Cardiac muscle cell (in vitro differentiated cells and primary cell): Measurements from ENCODE around the gene BMPR1A. TPM values are rescaled to one million over a fixed set of nuclear protein-coding genes. Genes with fewer than 3 reads are reported as not detected.

Experiments
- DNase-seq, 2 donors: peaks; one replicate each; pipeline versions ENCODE4 v3.0.0 to v3.0.0-alpha.2; 2010 to 2017; ENCODE audit warnings: low read depth in 1 of 2, low spot score in 1 of 2
- H3K27ac ChIP-seq: fragments of 200-600 bp; sonication (generic); 2 replicates; pipeline ENCODE4 v1.5.1; 2016
- H3K27me3 ChIP-seq: fragments of 200-600 bp; sonication (generic); 2 replicates; pipeline ENCODE4 v1.6.0; 2016; ENCODE audit warnings: control low read depth
- H3K36me3 ChIP-seq: fragments of 200-600 bp; sonication (generic); 2 replicates; pipeline ENCODE4 v1.5.1; 2016; ENCODE audit warnings: control low read depth
- H3K4me1 ChIP-seq: fragments of 200-600 bp; sonication (generic); 2 replicates; pipeline ENCODE4 v1.8.1; 2017; ENCODE audit warnings: low read depth, mild to moderate bottlenecking, mixed run types
- H3K4me3 ChIP-seq: fragments of 200-600 bp; sonication (generic); 2 replicates; pipeline ENCODE4 v1.5.1; 2016; ENCODE audit warnings: mild to moderate bottlenecking
- H3K9me3 ChIP-seq: fragments of 200-600 bp; sonication (generic); 2 replicates; pipeline ENCODE4 v1.5.1; 2017; ENCODE audit warnings: low read depth, mild to moderate bottlenecking, control low read depth
- polyA plus RNA-seq: library from polyadenylated mRNA; unstranded; fragments of >200 nt; fragmentation: Nextera tagmentation; extraction: Ambion mirVana; gene quantifications from 2 replicates; pipeline ENCODE4 v1.2.1, GENCODE V29; 2016
- total RNA-seq: library from RNA; depleted of rRNA; stranded (reverse); fragments of >200 nt; gene quantifications from 2 replicates; pipeline ENCODE4 v1.2.3, GENCODE V29; 2016
- TF ChIP-seq, protein P1 (sequence below): IDR thresholded peaks from 2 replicates; pipeline ENCODE4 v1.5.1; 2012; ENCODE audit warnings: low read depth, mild to moderate bottlenecking, low read length

BMPR1A gene
- total and polyA plus RNA-seq, 2 experiments from 2014 or later: 35.6 to 39.4 TPM

DNA sequence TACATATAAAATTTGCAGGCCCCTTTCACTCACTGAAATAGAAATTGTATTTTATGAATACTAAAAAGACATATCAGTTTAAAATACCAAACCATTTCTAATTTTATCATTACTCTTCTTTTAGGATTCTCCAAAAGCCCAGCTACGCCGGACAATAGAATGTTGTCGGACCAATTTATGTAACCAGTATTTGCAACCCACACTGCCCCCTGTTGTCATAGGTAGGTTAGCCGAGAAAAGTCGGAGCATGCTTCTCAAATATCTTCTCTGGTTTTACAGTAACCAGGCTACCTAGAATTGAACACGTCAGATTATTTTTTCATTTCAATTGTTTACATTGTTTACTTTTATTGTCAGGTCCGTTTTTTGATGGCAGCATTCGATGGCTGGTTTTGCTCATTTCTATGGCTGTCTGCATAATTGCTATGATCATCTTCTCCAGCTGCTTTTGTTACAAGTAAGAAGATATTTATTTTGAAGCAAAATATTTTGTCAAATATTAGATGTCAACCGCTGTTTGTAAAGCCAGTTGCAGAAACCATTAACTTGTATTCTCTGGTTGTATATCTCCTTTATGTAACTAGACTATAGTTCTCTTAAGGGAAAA lies 143.4 kb downstream of the BMPR1A start:
- no peaks in the 10 kb centered on the region for H3K9me3 ChIP-seq
- TF ChIP-seq, protein P1, sequence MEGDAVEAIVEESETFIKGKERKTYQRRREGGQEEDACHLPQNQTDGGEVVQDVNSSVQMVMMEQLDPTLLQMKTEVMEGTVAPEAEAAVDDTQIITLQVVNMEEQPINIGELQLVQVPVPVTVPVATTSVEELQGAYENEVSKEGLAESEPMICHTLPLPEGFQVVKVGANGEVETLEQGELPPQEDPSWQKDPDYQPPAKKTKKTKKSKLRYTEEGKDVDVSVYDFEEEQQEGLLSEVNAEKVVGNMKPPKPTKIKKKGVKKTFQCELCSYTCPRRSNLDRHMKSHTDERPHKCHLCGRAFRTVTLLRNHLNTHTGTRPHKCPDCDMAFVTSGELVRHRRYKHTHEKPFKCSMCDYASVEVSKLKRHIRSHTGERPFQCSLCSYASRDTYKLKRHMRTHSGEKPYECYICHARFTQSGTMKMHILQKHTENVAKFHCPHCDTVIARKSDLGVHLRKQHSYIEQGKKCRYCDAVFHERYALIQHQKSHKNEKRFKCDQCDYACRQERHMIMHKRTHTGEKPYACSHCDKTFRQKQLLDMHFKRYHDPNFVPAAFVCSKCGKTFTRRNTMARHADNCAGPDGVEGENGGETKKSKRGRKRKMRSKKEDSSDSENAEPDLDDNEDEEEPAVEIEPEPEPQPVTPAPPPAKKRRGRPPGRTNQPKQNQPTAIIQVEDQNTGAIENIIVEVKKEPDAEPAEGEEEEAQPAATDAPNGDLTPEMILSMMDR: peak; percentile 71
- no peak overlapping the region for H3K4me3 ChIP-seq
- no peaks in the 10 kb centered on the region for H3K27me3 ChIP-seq
- DNase-seq: peak; percentile 80 to 83
- H3K36me3 ChIP-seq: peaks cover 4% of the 10 kb centered on the region
- H3K27ac ChIP-seq: peak overlapping the region; percentile 90
- peaks cover 43% of the 10 kb centered on the region for H3K4me1 ChIP-seq

DNA sequence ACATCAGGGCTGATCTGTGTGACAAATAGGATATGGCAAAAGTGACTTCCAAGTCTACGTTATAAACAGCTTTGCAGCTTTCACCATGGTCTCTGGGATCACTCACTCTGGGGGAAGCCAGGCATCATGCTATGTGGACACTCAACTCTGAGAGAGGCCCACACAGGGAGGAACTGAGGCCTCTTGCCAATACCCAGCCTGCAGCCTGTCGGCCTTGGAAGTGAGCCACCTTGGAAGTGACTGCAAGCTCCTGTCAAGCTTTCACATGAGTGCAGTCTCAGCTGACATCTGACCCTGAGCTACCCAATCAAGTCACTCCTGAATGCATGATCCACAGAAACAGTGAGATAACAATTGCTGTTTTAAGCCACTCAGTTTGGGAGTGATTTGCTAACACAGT lies 144.5 kb downstream of the BMPR1A start:
- peak overlapping the region; percentile 90 for H3K27ac ChIP-seq

DNA sequence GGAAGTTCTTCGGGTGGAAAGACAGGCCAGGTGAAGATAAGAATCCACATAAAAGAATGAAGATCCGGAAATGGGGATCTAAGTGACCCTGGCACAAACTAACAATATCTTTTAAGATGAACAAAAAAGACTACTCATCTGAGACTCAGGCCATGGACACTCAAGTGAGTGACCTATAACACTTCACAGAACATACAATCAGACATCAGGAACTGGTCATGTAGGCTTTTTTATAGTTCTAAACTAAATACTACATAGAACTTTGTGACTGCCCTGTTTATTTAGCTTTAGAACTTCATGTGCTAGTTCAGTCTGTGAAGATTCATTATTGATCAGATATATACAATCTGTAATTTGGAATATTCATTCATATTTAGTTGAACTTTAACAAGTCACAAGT lies 148.2 kb downstream of the BMPR1A start:
- no peak for DNase-seq
- TF ChIP-seq, protein P1: no peak
- H3K27me3 ChIP-seq: no peaks in the 10 kb centered on the region
- H3K27ac ChIP-seq: peak overlapping the region; percentile 62
- H3K36me3 ChIP-seq: no peaks in the 10 kb centered on the region
- no peaks in the 10 kb centered on the region for H3K9me3 ChIP-seq
- H3K4me3 ChIP-seq: no peak overlapping the region
- peaks cover 46% of the 10 kb centered on the region for H3K4me1 ChIP-seq

More for the DNA sequence above, 144.5 kb downstream of the BMPR1A start:
- H3K36me3 ChIP-seq: no peaks in the 10 kb centered on the region
- DNase-seq: peak; percentile 92 to 96
- peaks cover 53% of the 10 kb centered on the region for H3K4me1 ChIP-seq
- no peaks in the 10 kb centered on the region for H3K9me3 ChIP-seq
- H3K27me3 ChIP-seq: no peaks in the 10 kb centered on the region
- TF ChIP-seq, protein P1: no peak
- no peak overlapping the region for H3K4me3 ChIP-seq

- H3K36me3 ChIP-seq: no peaks in the 10 kb centered on the region
- no peaks in the 10 kb centered on the region for H3K27me3 ChIP-seq
- H3K4me3 ChIP-seq: no peak overlapping the region
- no peak for DNase-seq
- peaks cover 38% of the 10 kb centered on the region for H3K4me1 ChIP-seq
- H3K9me3 ChIP-seq: no peaks in the 10 kb centered on the region
- peak overlapping the region; percentile 62 for H3K27ac ChIP-seq
- TF ChIP-seq, protein P1: no peak
Observed at GRCh38 chr10:86905429-86905828, 149.0 kb downstream of the BMPR1A start.

DNA sequence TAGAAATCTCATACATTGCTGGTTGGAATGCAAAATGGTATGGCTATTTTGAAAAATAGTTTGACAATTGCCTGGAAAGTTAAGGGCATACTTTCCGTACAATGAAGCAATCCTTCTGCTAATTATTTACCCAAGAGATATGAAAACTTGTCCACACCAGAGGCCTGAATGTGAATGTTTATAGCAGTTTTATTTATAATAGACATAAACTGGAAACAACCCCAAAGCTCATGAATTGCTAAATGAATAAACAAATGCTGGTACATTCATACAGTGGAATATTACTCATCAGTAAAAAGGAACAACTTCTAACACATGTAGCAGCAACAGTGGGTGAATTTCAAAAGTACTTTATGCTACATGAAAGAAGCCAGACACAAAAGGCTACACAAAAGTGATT lies 158.3 kb downstream of the BMPR1A start:
- TF ChIP-seq, protein P1: no peak
- Histone ChIP-seq H3K27me3 (no peaks in the 10 kb centered on the region), H3K36me3 (peaks cover 63% of the 10 kb centered on the region), H3K4me3 (no peak overlapping the region), H3K4me1 (no peaks in the 10 kb centered on the region), H3K9me3 (no peaks in the 10 kb centered on the region), H3K27ac (no peak overlapping the region)
- DNase-seq: no peak
